Measurements from ENCODE around the gene CDCA5. TPM values are rescaled to one million over a fixed set of nuclear protein-coding genes. Genes with fewer than 3 reads are reported as not detected.

Gene CDCA5
- total RNA-seq, 4 donors from 2014 or later = 0.36 to 1.3 (median 1.00) TPM; not detected in 1

DNA sequence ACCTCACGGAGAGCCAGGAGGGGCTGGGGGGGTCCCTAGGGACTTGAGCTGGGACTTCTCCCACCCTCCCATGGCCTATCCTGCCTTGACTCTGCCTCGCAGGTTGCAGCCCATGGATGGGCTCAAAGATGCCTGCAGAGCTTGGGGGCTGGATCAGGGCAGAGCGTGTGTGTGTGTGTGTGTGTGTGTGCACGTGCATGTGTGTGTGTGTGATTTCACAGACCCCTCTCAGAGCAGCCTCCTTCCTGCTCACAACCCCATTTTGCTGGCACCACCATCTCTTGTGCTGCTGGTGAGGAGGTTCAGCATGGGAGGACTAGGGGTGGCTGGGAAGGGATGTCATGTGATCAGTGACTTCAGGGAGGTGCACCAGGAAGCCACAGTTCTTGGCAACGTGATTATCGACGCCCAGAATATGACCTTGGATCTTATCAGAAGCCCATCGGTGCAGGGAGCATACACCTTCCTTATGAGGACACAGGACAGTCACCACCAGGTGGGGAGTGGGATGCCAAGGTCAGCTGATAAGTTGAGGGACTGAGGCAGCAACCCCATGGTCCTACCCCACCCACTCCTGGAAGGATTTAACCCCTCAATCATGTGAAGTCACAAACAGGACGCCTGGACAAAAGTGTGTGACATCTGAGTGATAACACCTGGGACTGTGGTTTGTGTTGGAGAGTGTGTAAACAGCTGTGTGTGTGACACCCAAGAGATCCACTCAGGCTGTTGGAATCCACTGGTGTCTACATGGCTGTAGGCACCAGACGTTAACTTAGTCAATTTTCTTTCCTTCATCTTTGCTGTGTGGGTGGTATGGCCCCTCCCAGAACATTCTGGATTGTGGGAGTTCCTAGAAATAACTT is 23.6 kb downstream of the CDCA5 start:
- in situ Hi-C loops (cut with MboI; ENCODE audit: low sequenced_read_pairs in 4 of 4) = no loop called here
- no peaks in the 10 kb centered on the region for H3K27me3 ChIP-seq
- H3K4me3 ChIP-seq = no peak overlapping the region
- H3K4me1 ChIP-seq = no peaks in the 10 kb centered on the region
- DNase-seq = no peak
- no peak overlapping the region for H3K27ac ChIP-seq
- TF ChIP-seq POLR2A (IDR thresholded peaks at IDR 0.05) (no peak), CTCF (IDR thresholded peaks at IDR 0.05 in 4 of 5, conservative IDR thresholded peaks at IDR 0.05 in 1 of 5) (no peak)
- H3K9me3 ChIP-seq = no peaks in the 10 kb centered on the region
- intact Hi-C loops (cut with DNase I; ENCODE audit: low total_unique reads) = no loop called here
- no peak for ATAC-seq
- no peaks in the 10 kb centered on the region for H3K36me3 ChIP-seq

GRCh38 chr11:65059523-65059922 is 24.3 kb downstream of the CDCA5 start:
- no peak for ATAC-seq
- intact Hi-C loops (cut with DNase I; ENCODE audit: low total_unique reads) = no loop called here
- Histone ChIP-seq H3K27ac (no peak overlapping the region), H3K4me1 (no peaks in the 10 kb centered on the region), H3K36me3 (no peaks in the 10 kb centered on the region), H3K4me3 (no peak overlapping the region), H3K9me3 (no peaks in the 10 kb centered on the region), H3K27me3 (no peaks in the 10 kb centered on the region)
- TF ChIP-seq CTCF (IDR thresholded peaks at IDR 0.05 in 4 of 5, conservative IDR thresholded peaks at IDR 0.05 in 1 of 5) = no peak
- TF ChIP-seq POLR2A (IDR thresholded peaks at IDR 0.05) = no peak
- in situ Hi-C loops (cut with MboI; ENCODE audit: low sequenced_read_pairs in 4 of 4) = no loop called here
- no peak for DNase-seq

- in situ Hi-C loops (cut with MboI; ENCODE audit: low sequenced_read_pairs in 4 of 4) (no loop called here), intact Hi-C loops (cut with DNase I; ENCODE audit: low total_unique reads) (no loop called here)
- no peak for TF ChIP-seq CTCF (IDR thresholded peaks at IDR 0.05 in 4 of 5, conservative IDR thresholded peaks at IDR 0.05 in 1 of 5)
- TF ChIP-seq POLR2A (IDR thresholded peaks at IDR 0.05) = no peak
Observed at GRCh38 chr11:65058419-65059054, 25.3 kb downstream of the CDCA5 start, which contains the start of gene NAALADL1. Gene NAALADL1 (minus strand): TSS chr11:65058553. CDS start chr11:65058521, 32 bp downstream.

GRCh38 chr11:65058012-65058411 is 25.8 kb downstream of the CDCA5 start:
- in situ Hi-C loops (cut with MboI; ENCODE audit: low sequenced_read_pairs in 4 of 4) = no loop called here
- Histone ChIP-seq H3K4me3 (no peak overlapping the region), H3K27me3 (no peaks in the 10 kb centered on the region), H3K36me3 (no peaks in the 10 kb centered on the region), H3K27ac (no peak overlapping the region), H3K4me1 (no peaks in the 10 kb centered on the region), H3K9me3 (no peaks in the 10 kb centered on the region)
- no peak for DNase-seq
- no peak for ATAC-seq
- TF ChIP-seq CTCF (IDR thresholded peaks at IDR 0.05 in 4 of 5, conservative IDR thresholded peaks at IDR 0.05 in 1 of 5) (no peak), POLR2A (IDR thresholded peaks at IDR 0.05) (no peak)
- intact Hi-C loops (cut with DNase I; ENCODE audit: low total_unique reads) = no loop called here

More at GRCh38 chr11:65058419-65059054, 25.3 kb downstream of the CDCA5 start, which contains the start of gene NAALADL1:
- Histone ChIP-seq H3K9me3 (no peaks in the 10 kb centered on the region), H3K4me3 (no peak within 1 kb of the TSS), H3K36me3 (no peaks in the 10 kb centered on the region), H3K27me3 (no peaks in the 10 kb centered on the region), H3K4me1 (no peaks in the 10 kb centered on the region), H3K27ac (no peak within 1 kb of the TSS)
- DNase-seq (no peak), ATAC-seq (no peak)

Data from gastrocnemius medialis (tissue), 4 donors.